BE2C (cell line): Measurements from ENCODE around the gene PRF1.
A peak's percentile ranks its signal among the peaks of the same experiment; 100 is the strongest.
"Not testable (repeated sequence)": the region's sequence is repeated elsewhere in the genome, so short reads cannot be mapped to it uniquely, and the experiment has no call there.

Experiments
- DNase-seq: peaks from one replicate; pipeline ENCODE4 v3.0.0-alpha.2; 2020
- H3K27me3 ChIP-seq: fragments of 250-450 bp; sonication (Bioruptor Pico); 2 replicates; pipeline ENCODE4 v1.5.1; 2020; ENCODE audit warnings: mild to moderate bottlenecking
- H3K36me3 ChIP-seq: fragments of 250-450 bp; sonication (Bioruptor Pico); 2 replicates; pipeline ENCODE4 v1.5.1; 2020; ENCODE audit warnings: mild to moderate bottlenecking
- H3K4me1 ChIP-seq: fragments of 250-450 bp; sonication (Bioruptor Pico); 2 replicates; pipeline ENCODE4 v1.5.1; 2020
- H3K4me3 ChIP-seq: 2 replicates; pipeline ENCODE4 v1.5.1; 2011; ENCODE audit warnings: low read depth, low read length
- H3K9me3 ChIP-seq: fragments of 250-450 bp; sonication (Bioruptor Pico); 2 replicates; pipeline ENCODE4 v1.5.1; 2020
- CTCF ChIP-seq: IDR thresholded peaks from 2 replicates; pipeline ENCODE4 v1.5.1; 2012; ENCODE audit warnings: mild to moderate bottlenecking, low read depth, low read length

The PRF1 gene

GRCh38 chr10:70617798-70618568 is 15.4 kb upstream of the PRF1 start:
- no peaks in the 10 kb centered on the region for H3K27me3 ChIP-seq
- H3K9me3 ChIP-seq: no peaks in the 10 kb centered on the region
- no peaks in the 10 kb centered on the region for H3K36me3 ChIP-seq
- no peak overlapping the region for H3K4me3 ChIP-seq
- no peaks in the 10 kb centered on the region for H3K4me1 ChIP-seq
- no peak for TF ChIP-seq CTCF
- DNase-seq: peak; percentile 37

- Histone ChIP-seq H3K36me3 (no peaks in the 10 kb centered on the region), H3K9me3 (no peaks in the 10 kb centered on the region), H3K27me3 (no peaks in the 10 kb centered on the region), H3K4me1 (no peaks in the 10 kb centered on the region), H3K4me3 (no peak overlapping the region)
- DNase-seq: no peak
- TF ChIP-seq CTCF: no peak
Observed at GRCh38 chr10:70616761-70617160, 14.2 kb upstream of the PRF1 start.

DNA sequence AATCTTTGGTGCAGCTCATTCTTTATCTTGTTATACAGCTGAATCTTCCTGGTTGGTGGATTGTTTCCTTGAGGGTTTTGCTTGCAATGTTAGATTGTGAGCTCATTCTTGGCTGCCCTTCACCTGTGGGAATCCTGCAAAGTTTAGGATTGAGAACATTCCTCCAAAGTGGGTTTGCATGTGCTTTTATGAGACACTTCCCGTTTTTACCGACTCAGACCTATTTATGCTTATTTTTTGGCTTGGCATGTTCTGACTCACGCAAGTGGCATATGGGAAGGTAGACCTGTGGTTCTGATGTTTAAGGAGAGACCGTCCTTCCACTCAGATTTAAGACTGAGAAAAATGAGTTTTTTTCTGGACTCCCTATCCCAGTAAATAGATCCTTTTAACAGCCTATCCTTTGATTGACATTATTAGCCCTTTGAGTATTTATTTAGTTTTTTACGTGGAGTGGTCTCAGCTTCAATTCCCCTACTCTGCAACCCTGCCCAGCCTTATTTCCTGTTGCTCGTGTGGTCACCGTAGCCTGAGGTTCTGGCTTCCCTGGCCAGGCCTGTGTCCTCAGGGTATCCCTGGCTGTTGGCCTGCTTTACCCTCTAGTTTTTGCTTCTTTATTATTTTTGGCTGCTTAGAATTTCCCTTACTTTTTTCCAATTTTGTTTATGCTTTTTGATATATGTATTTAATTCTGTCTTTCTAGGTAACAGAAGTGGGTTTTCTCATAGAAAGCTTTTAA is 13.4 kb upstream of the PRF1 start:
- no peak overlapping the region for H3K4me3 ChIP-seq
- no peaks in the 10 kb centered on the region for H3K4me1 ChIP-seq
- no peaks in the 10 kb centered on the region for H3K36me3 ChIP-seq
- H3K9me3 ChIP-seq: no peaks in the 10 kb centered on the region
- no peaks in the 10 kb centered on the region for H3K27me3 ChIP-seq
- TF ChIP-seq CTCF: no peak
- DNase-seq: no peak

- Histone ChIP-seq H3K27me3 (no peaks in the 10 kb centered on the region), H3K36me3 (no peaks in the 10 kb centered on the region), H3K4me3 (no peak overlapping the region), H3K4me1 (no peaks in the 10 kb centered on the region), H3K9me3 (no peaks in the 10 kb centered on the region)
- no peak for DNase-seq
- no peak for TF ChIP-seq CTCF
Observed at GRCh38 chr10:70615211-70615610, 12.7 kb upstream of the PRF1 start.

DNA sequence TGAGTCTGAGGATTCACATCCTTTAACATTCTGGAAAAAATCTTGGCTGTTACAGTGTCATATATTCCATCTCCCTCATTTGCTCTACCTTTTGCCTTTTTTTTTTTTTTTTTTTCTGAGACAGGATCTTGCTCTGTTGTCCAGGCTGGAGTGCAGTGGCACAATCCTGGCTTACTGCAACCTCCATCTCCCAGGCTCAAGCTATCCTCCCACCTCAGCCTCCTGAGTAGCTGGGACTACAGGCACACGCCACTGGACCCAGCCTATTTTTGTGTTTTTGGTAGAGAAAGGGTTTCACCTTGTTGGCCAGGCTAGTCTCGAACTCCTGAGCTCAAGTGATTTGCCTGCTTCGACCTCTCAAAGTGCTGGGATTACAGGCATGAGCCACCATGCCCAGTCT is 11.8 kb upstream of the PRF1 start:
- H3K9me3 ChIP-seq, H3K4me3 ChIP-seq, H3K27me3 ChIP-seq, DNase-seq, H3K36me3 ChIP-seq, H3K4me1 ChIP-seq: not testable (repeated sequence)

DNA sequence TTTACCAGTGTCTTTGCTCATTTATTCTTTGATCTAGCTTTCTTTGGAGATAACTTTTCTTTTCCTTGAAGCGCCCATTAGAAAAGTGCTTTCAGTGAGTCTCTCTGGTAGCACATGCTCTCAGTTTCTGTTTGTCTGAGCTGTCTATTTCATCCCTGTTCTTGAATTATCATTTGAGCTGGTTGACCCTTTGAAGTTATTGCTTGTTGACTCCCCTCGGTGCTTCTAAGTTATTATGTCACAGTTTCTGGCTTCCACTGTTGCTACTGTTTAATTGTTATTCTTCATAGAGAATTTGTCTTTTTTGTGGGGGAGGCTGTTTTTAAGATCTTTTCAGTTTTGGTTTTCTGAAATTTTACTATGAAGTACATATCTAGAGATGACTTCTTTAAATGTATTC is 11.4 kb upstream of the PRF1 start:
- no peaks in the 10 kb centered on the region for H3K36me3 ChIP-seq
- H3K4me3 ChIP-seq: no peak overlapping the region
- no peaks in the 10 kb centered on the region for H3K27me3 ChIP-seq
- no peaks in the 10 kb centered on the region for H3K4me1 ChIP-seq
- DNase-seq: no peak
- TF ChIP-seq CTCF: no peak
- no peaks in the 10 kb centered on the region for H3K9me3 ChIP-seq
